HepG2 (cell line): ENCODE results near the gene ITGA2. TPM values are rescaled to one million over a fixed set of nuclear protein-coding genes. Genes with fewer than 3 reads are reported as not detected.

Source experiments
- ATAC-seq: fragments of 200-7000 bp; cut with Tn5 transposase; 3 replicates; pipeline ENCODE4 v1.9.1; 2020; ENCODE audit warnings: mild to moderate bottlenecking, moderate library complexity
- BruUV-seq: library from RNA; stranded (reverse); fragments of 400-500 nt; replicated peaks from 2 replicates; lab custom pipeline; 2021; lab: Mats Ljungman, UMichigan
- CTCF ChIA-PET: fragments of 300-600 bp; formaldehyde crosslinking; extraction: SDS; loops from one replicate; lab custom pipeline; 2021; ENCODE audit warnings: low total read pairs, inconsistent platforms, low intra/inter-chr PET ratio; lab: Yijun Ruan, JAX
- POLR2A ChIA-PET: fragments of 350-600 bp; sonication (Branson Sonifier 250); formaldehyde crosslinking; loops from one replicate; lab custom pipeline; 2020; ENCODE audit warnings: antibody characterized with exemption, inconsistent platforms; lab: Yijun Ruan, JAX
- DNase-seq: peaks from one replicate; pipeline ENCODE4 v3.0.0-alpha.2; 2015; ENCODE audit warnings: low spot score
- FAIRE-seq: peaks from 3 replicates; lab custom pipeline; 2011; peaks lifted over from hg19 to GRCh38; lab: Jason Lieb, UNC
- H2AFZ ChIP-seq: one replicate; pipeline ENCODE4 v1.6.1; 2011; ENCODE audit warnings: low read length, inconsistent platforms
- H3K27ac ChIP-seq: fragments of 300-600 bp; 3 replicates; pipeline ENCODE4 v1.8.0; 2011; ENCODE audit warnings: mixed run types, mild to moderate bottlenecking, mixed read lengths, low read length, inconsistent platforms; ENCODE audit not compliant: insufficient read depth; ENCODE audit errors: extremely low read length
- H3K27me3 ChIP-seq, 2 experiments: fragments of 200-600 bp in 1 of 2; 2 replicates in 1 of 2; 3 replicates in 1 of 2; pipeline versions ENCODE4 v1.6.0 to v1.8.0; 2011; ENCODE audit warnings: low read length in 2 of 2, mild to moderate bottlenecking in 2 of 2, moderate library complexity in 2 of 2, inconsistent platforms in 1 of 2; ENCODE audit not compliant: insufficient read depth in 2 of 2, control insufficient read depth in 1 of 2
- H3K36me3 ChIP-seq, 2 experiments: fragments of 200-600 bp in 1 of 2; replicated peaks in 1 of 2; 2 replicates in 1 of 2; 3 replicates in 1 of 2; pipeline versions ENCODE4 v1.5.1 to v1.8.0; 2011; ENCODE audit warnings: low read length in 2 of 2, inconsistent platforms in 1 of 2; ENCODE audit not compliant: insufficient read depth in 2 of 2, control insufficient read depth in 1 of 2
- H3K4me1 ChIP-seq: 2 replicates; pipeline ENCODE4 v1.5.1; 2012; ENCODE audit warnings: low read length, inconsistent platforms; ENCODE audit not compliant: insufficient read depth
- H3K4me2 ChIP-seq: 2 replicates; pipeline ENCODE4 v1.6.0; 2011; ENCODE audit warnings: low read depth, low read length, inconsistent platforms
- H3K4me3 ChIP-seq, 3 experiments: fragments of 200-600 bp in 1 of 3; sonication (generic), shearing (Covaris generic) in 1 of 3; replicated peaks in 1 of 3; 2 replicates each; pipeline ENCODE4 v1.5.1; 2011 to 2016; ENCODE audit warnings: low read length in 3 of 3, inconsistent platforms in 2 of 3, low read depth in 2 of 3, mild to moderate bottlenecking in 2 of 3, control low read depth in 1 of 3, mixed read lengths in 1 of 3; ENCODE audit not compliant: insufficient read depth in 1 of 3
- H3K79me2 ChIP-seq: one replicate; pipeline ENCODE4 v1.6.1; 2011; ENCODE audit warnings: low read length, inconsistent platforms; ENCODE audit not compliant: insufficient read depth
- H3K9ac ChIP-seq: 2 replicates; pipeline ENCODE4 v1.6.0; 2011; ENCODE audit warnings: mild to moderate bottlenecking, low read depth, low read length, inconsistent platforms; ENCODE audit not compliant: insufficient read depth
- H3K9me3 ChIP-seq: 2 replicates; pipeline ENCODE4 v1.5.1; 2012; ENCODE audit warnings: mild to moderate bottlenecking, low read length
- H4K20me1 ChIP-seq: 2 replicates; pipeline ENCODE4 v1.6.0; 2011; ENCODE audit warnings: inconsistent platforms, mild to moderate bottlenecking, low read length, moderate library complexity; ENCODE audit not compliant: insufficient read depth
- ADNP ChIP-seq: sonication (generic); formaldehyde crosslinking; IDR thresholded peaks from 2 replicates; pipeline ENCODE4 v1.4.0; 2020; ENCODE audit warnings: missing genetic modification reagents
- AHDC1 ChIP-seq: sonication (generic); formaldehyde crosslinking; IDR thresholded peaks from 2 replicates; pipeline ENCODE4 v1.5.1; 2020; ENCODE audit warnings: mild to moderate bottlenecking, missing genetic modification reagents, borderline replicate concordance
- ATRX ChIP-seq: sonication (generic); formaldehyde crosslinking; IDR thresholded peaks from 2 replicates; pipeline ENCODE4 v1.4.0; 2020; ENCODE audit warnings: missing genetic modification reagents, borderline replicate concordance
- FLYWCH1 ChIP-seq: sonication (generic); formaldehyde crosslinking; IDR thresholded peaks from 2 replicates; pipeline ENCODE4 v1.8.1; 2023; ENCODE audit warnings: mild to moderate bottlenecking, missing genetic modification reagents
- HNRNPH1 ChIP-seq: fragments of 200-400 bp; formaldehyde crosslinking; optimal IDR thresholded peaks from 2 replicates; pipeline ENCODE3; 2017; ENCODE audit warnings: mild to moderate bottlenecking, low read depth, low read length
- JUND ChIP-seq: sonication (generic); formaldehyde crosslinking; IDR thresholded peaks from 2 replicates; pipeline ENCODE4 v1.8.0; 2022; ENCODE audit warnings: mild to moderate bottlenecking, missing genetic modification reagents
- MIER3 ChIP-seq: IDR thresholded peaks from 2 replicates; pipeline ENCODE4 v1.6.1; 2016; ENCODE audit warnings: missing compliant biosample characterization, borderline replicate concordance
- MYPOP ChIP-seq: sonication (generic); formaldehyde crosslinking; IDR thresholded peaks from 2 replicates; pipeline ENCODE4 v1.8.1; 2023; ENCODE audit warnings: mild to moderate bottlenecking, moderate library complexity, missing genetic modification reagents
- NFIB ChIP-seq: sonication (generic); formaldehyde crosslinking; IDR thresholded peaks from 2 replicates; pipeline ENCODE4 v1.9.0; 2021; ENCODE audit warnings: missing genetic modification reagents, mild to moderate bottlenecking, borderline replicate concordance
- PLRG1 ChIP-seq: fragments of 450-650 bp; conservative IDR thresholded peaks from 2 replicates; pipeline ENCODE4 v1.6.1; 2016
- SP1 ChIP-seq, 2 experiments: fragments of 450-650 bp in 1 of 2; sonication (generic) in 1 of 2; formaldehyde crosslinking in 1 of 2; IDR thresholded peaks; 2 replicates each; pipeline versions ENCODE4 v1.4.0 to v1.6.1; 2016 to 2020; ENCODE audit warnings: missing genetic modification reagents in 1 of 2
- TSC22D2 ChIP-seq: sonication (generic); formaldehyde crosslinking; IDR thresholded peaks from 2 replicates; pipeline ENCODE4 v1.5.1; 2020; ENCODE audit warnings: missing genetic modification reagents, mild to moderate bottlenecking, borderline replicate concordance
- U2AF2 ChIP-seq: fragments of 200-400 bp; formaldehyde crosslinking; IDR thresholded peaks from 2 replicates; pipeline ENCODE4 v1.6.1; 2017; ENCODE audit warnings: low read depth, mild to moderate bottlenecking, low read length
- WIZ ChIP-seq: sonication (generic); formaldehyde crosslinking; IDR thresholded peaks from 2 replicates; pipeline ENCODE4 v1.5.1; 2020; ENCODE audit warnings: mild to moderate bottlenecking, missing genetic modification reagents
- ZMYM4 ChIP-seq: sonication (generic); formaldehyde crosslinking; IDR thresholded peaks from 2 replicates; pipeline ENCODE4 v1.8.1; 2023; ENCODE audit warnings: mild to moderate bottlenecking, missing genetic modification reagents
- ZNF101 ChIP-seq: sonication (generic); formaldehyde crosslinking; IDR thresholded peaks from 2 replicates; pipeline ENCODE4 v1.4.0; 2020; ENCODE audit warnings: mild to moderate bottlenecking, low read depth, missing genetic modification reagents, borderline replicate concordance
- ZNF282 ChIP-seq: fragments of 450-650 bp; IDR thresholded peaks from 2 replicates; pipeline ENCODE4 v1.6.1; 2018; ENCODE audit not compliant: partially characterized antibody
- ZNF484 ChIP-seq: sonication (generic); formaldehyde crosslinking; IDR thresholded peaks from 2 replicates; pipeline ENCODE4 v1.5.1; 2020; ENCODE audit warnings: mild to moderate bottlenecking, low read depth, missing genetic modification reagents, borderline replicate concordance
- ZNF556 ChIP-seq: sonication (generic); formaldehyde crosslinking; IDR thresholded peaks from 2 replicates; pipeline ENCODE4 v1.4.0; 2020; ENCODE audit warnings: mild to moderate bottlenecking, missing genetic modification reagents, borderline replicate concordance
- ZZZ3 ChIP-seq: sonication (generic); formaldehyde crosslinking; IDR thresholded peaks from 2 replicates; pipeline ENCODE4 v1.4.0; 2020; ENCODE audit warnings: missing genetic modification reagents, mild to moderate bottlenecking, borderline replicate concordance
- WGBS: methylation state at CpG from one replicate; pipeline ENCODE4 v1.1.6; 2017; ENCODE audit warnings: low lambda C conversion rate; 5-methylcytosine and 5-hydroxymethylcytosine counted together
- in situ Hi-C: cut with HindIII; loops from 2 replicates; pipeline ENCODE4 v1.10.0; 2017; ENCODE audit warnings: low pct_unique_long_range_greater_than_20kb; ENCODE audit not compliant: extremely low pct_ligation_motif_present
- intact Hi-C: fragments of 100-400 bp; cut with micrococcal nuclease; formaldehyde crosslinking; loops from one replicate; pipeline ENCODE4 v1.10.0; 2022; ENCODE audit not compliant: unreplicated experiment
- polyA plus RNA-seq, 8 experiments: library from polyadenylated mRNA; depleted of rRNA in 3 of 8; stranded (reverse) in 7 of 8; unstranded in 1 of 8; fragments of >200 nt; fragmentation: Illumina TruSeq in 4 of 8; extraction: Trizol in 4 of 8; gene quantifications; 2 replicates each; pipeline versions ENCODE4 v1.2.1 to v1.2.3, GENCODE V29; 2011 to 2016; ENCODE audit warnings: low read depth in 4 of 8, missing spikeins in 1 of 8, mixed read lengths in 1 of 8; ENCODE audit not compliant: insufficient read depth in 1 of 8
- total RNA-seq, 5 experiments: library from RNA; depleted of rRNA; stranded (reverse); fragments of >200 nt; fragmentation: Illumina TruSeq; extraction: Trizol; gene quantifications; 2 replicates each; pipeline ENCODE4 v1.2.3, GENCODE V29; 2016; ENCODE audit warnings: low read depth in 1 of 5

The ITGA2 gene
- total and polyA plus RNA-seq, 2 of the 13 experiments (the other 11 are each of a cell fraction or from before 2014, with no cell fraction given): 15.8 to 58.3 TPM

- no peak for TF ChIP-seq MYPOP (CRISPR knock-in tag)
- no peak for TF ChIP-seq ADNP
- no peak for TF ChIP-seq WIZ
- no peak for TF ChIP-seq NFIB (CRISPR knock-in tag)
- TF ChIP-seq MIER3 (CRISPR knock-in tag): no peak
- TF ChIP-seq, all 625 proteins: peak for 0
Measured at GRCh38 chr5:53069626-53070025, 80.5 kb downstream of the ITGA2 start (continued).

- TF ChIP-seq ZNF101 (no peak), ZMYM4 (CRISPR knock-in tag) (no peak), ZNF282 (no peak), AHDC1 (CRISPR knock-in tag) (no peak), ZNF556 (CRISPR knock-in tag) (no peak), HNRNPH1 (no peak), PLRG1 (no peak), JUND (CRISPR knock-in tag) (no peak), ZZZ3 (CRISPR knock-in tag) (no peak), ATRX (CRISPR knock-in tag) (no peak), TSC22D2 (no peak), U2AF2 (no peak), ZNF484 (CRISPR knock-in tag) (no peak), FLYWCH1 (CRISPR knock-in tag) (no peak), SP1 (IDR thresholded peaks at IDR 0.05) (no peak), SP1 (CRISPR knock-in tag; IDR thresholded peaks at IDR 0.05) (no peak)
- TF ChIP-seq, all 625 proteins: peak for 0
- ChIA-PET POLR2A (no interaction called here), CTCF (no interaction called here)
- DNase-seq (no peak), ATAC-seq (no peak), FAIRE-seq (no peak)
- no peak overlapping the region for H2AFZ ChIP-seq
- no peak overlapping the region for H3K27ac ChIP-seq
- no peak overlapping the region for H3K9ac ChIP-seq
- H4K20me1 ChIP-seq: no peaks in the 10 kb centered on the region
- no TSS peak for BruUV-seq
- no peak overlapping the region for H3K4me3 ChIP-seq
- WGBS: 91% methylated on average over 2 of the region's 2 CpGs
- in situ Hi-C loops: no loop called here
- peaks cover 36 to 86% of the 10 kb centered on the region in 2 experiments for H3K36me3 ChIP-seq
- no peaks in the 10 kb centered on the region for H3K27me3 ChIP-seq
- no peaks in the 10 kb centered on the region for H3K4me1 ChIP-seq
- H3K4me2 ChIP-seq: no peak overlapping the region
- no peaks in the 10 kb centered on the region for H3K9me3 ChIP-seq
- intact Hi-C loops: no loop called here
- no peaks in the 10 kb centered on the region for H3K79me2 ChIP-seq
Measured at GRCh38 chr5:53071298-53071697, 82.1 kb downstream of the ITGA2 start.
